SK-N-SH (cell line): ENCODE data around the gene SKP2. TPM values are rescaled to one million over a fixed set of nuclear protein-coding genes. Genes with fewer than 3 reads are reported as not detected.

Experiments
- CTCF ChIA-PET: fragments of 300-600, 350-600 bp; formaldehyde crosslinking; extraction: SDS; loops from one replicate; lab custom pipeline; 2021; lab: Yijun Ruan, JAX
- POLR2A ChIA-PET: fragments of 350-600 bp; sonication (Branson Sonifier 250); formaldehyde crosslinking; extraction: SDS; loops from one replicate; lab custom pipeline; 2020; ENCODE audit warnings: antibody characterized with exemption, inconsistent platforms; lab: Yijun Ruan, JAX
- DNase-seq: peaks from one replicate; pipeline ENCODE4 v3.0.0; 2012
- H2AFZ ChIP-seq: fragments of 200-600 bp; sonication (generic); 2 replicates; pipeline ENCODE4 v1.8.1; 2016; ENCODE audit warnings: antibody characterized with exemption, mild to moderate bottlenecking, low read depth
- H3F3A ChIP-seq: fragments of 200-600 bp; sonication (generic); replicated peaks from 2 replicates; pipeline ENCODE3; 2016; ENCODE audit warnings: antibody characterized with exemption, mild to moderate bottlenecking; ENCODE audit not compliant: insufficient read depth
- H3K27ac ChIP-seq, 2 experiments: fragments of 200-500 bp in 1 of 2; fragments of 200-600 bp in 1 of 2; sonication (Bioruptor generic) in 1 of 2; sonication (generic), shearing (Covaris generic) in 1 of 2; 2 replicates each; pipeline versions ENCODE4 v1.5.1 to v1.6.1; 2014 to 2016; ENCODE audit warnings: low read depth in 2 of 2, inconsistent platforms in 1 of 2, low read length in 1 of 2, mild to moderate bottlenecking in 1 of 2, mixed read lengths in 1 of 2
- H3K27me3 ChIP-seq: fragments of 200-600 bp; sonication (generic), shearing (Covaris generic); 2 replicates; pipeline ENCODE4 v1.6.1; 2016; ENCODE audit warnings: mixed run types; ENCODE audit not compliant: insufficient read depth
- H3K36me3 ChIP-seq, 2 experiments: fragments of 200-500 bp in 1 of 2; fragments of 200-600 bp in 1 of 2; sonication (Bioruptor generic) in 1 of 2; sonication (generic) in 1 of 2; replicated peaks in 1 of 2; 2 replicates each; pipeline versions ENCODE3 to v1.5.1; 2014 to 2016; ENCODE audit warnings: low read length in 1 of 2, mild to moderate bottlenecking in 1 of 2; ENCODE audit not compliant: insufficient read depth in 2 of 2, control insufficient read depth in 1 of 2
- H3K4me1 ChIP-seq, 2 experiments: fragments of 200-500 bp in 1 of 2; fragments of 200-600 bp in 1 of 2; sonication (Bioruptor generic) in 1 of 2; sonication (generic), shearing (Covaris generic) in 1 of 2; 2 replicates each; pipeline versions ENCODE4 v1.5.1 to v1.6.1; 2014 to 2016; ENCODE audit warnings: low read depth in 1 of 2, low read length in 1 of 2, mixed run types in 1 of 2; ENCODE audit not compliant: insufficient read depth in 2 of 2, control insufficient read depth in 1 of 2
- H3K4me2 ChIP-seq: fragments of 200-600 bp; sonication (generic), shearing (Covaris generic); 2 replicates; pipeline ENCODE4 v1.6.1; 2017; ENCODE audit warnings: mixed run types
- H3K4me3 ChIP-seq, 2 experiments: fragments of 200-500 bp in 1 of 2; fragments of 200-600 bp in 1 of 2; sonication (Bioruptor generic) in 1 of 2; sonication (generic), shearing (Covaris generic) in 1 of 2; 2 replicates each; pipeline versions ENCODE4 v1.5.1 to v1.8.1; 2014 to 2016; ENCODE audit warnings: low read depth in 2 of 2, inconsistent platforms in 1 of 2, low read length in 1 of 2, mild to moderate bottlenecking in 1 of 2, mixed read lengths in 1 of 2, moderate library complexity in 1 of 2
- H3K79me2 ChIP-seq: fragments of 200-600 bp; sonication (generic); 2 replicates; pipeline ENCODE4 v1.8.1; 2017; ENCODE audit warnings: mild to moderate bottlenecking; ENCODE audit not compliant: insufficient read depth
- H3K9ac ChIP-seq: fragments of 200-600 bp; sonication (generic); 2 replicates; pipeline ENCODE4 v1.6.1; 2017; ENCODE audit warnings: mixed run types
- H3K9me2 ChIP-seq: fragments of 200-600 bp; sonication (generic); 2 replicates; pipeline ENCODE4 v1.6.1; 2017; ENCODE audit warnings: mixed run types
- H3K9me3 ChIP-seq: fragments of 200-600 bp; sonication (generic); 2 replicates; pipeline ENCODE4 v1.6.1; 2017; ENCODE audit warnings: mixed run types, mild to moderate bottlenecking, moderate library complexity
- H4K20me1 ChIP-seq: fragments of 200-600 bp; sonication (generic); 2 replicates; pipeline ENCODE4 v1.6.1; 2017; ENCODE audit warnings: mild to moderate bottlenecking, mixed run types; ENCODE audit not compliant: insufficient read depth
- CHD2 ChIP-seq: fragments of 150-350 bp; IDR thresholded peaks from 2 replicates; pipeline ENCODE4 v1.6.1; 2018; ENCODE audit warnings: low read length; ENCODE audit not compliant: partially characterized antibody
- GATA2 ChIP-seq: sonication (generic); formaldehyde crosslinking; IDR thresholded peaks from 2 replicates; pipeline ENCODE4 v1.5.0; 2020; ENCODE audit warnings: mild to moderate bottlenecking, missing genetic modification reagents
- POLR2AphosphoS5 ChIP-seq: IDR thresholded peaks from 2 replicates; pipeline ENCODE4 v1.6.1; 2012; ENCODE audit warnings: low read depth, low read length
- SMC3 ChIP-seq: IDR thresholded peaks from 2 replicates; pipeline ENCODE4 v1.6.1; 2012; ENCODE audit warnings: low read depth, low read length, improper control_type of control experiment
- TCF12 ChIP-seq: IDR thresholded peaks from 2 replicates; pipeline ENCODE4 v1.4.0; 2012
- TEAD4 ChIP-seq: IDR thresholded peaks from 2 replicates; pipeline ENCODE4 v1.4.0; 2012; ENCODE audit warnings: mild to moderate bottlenecking, borderline replicate concordance; ENCODE audit not compliant: insufficient read depth
- USF1 ChIP-seq: IDR thresholded peaks from 2 replicates; pipeline ENCODE4 v1.4.0; 2012; ENCODE audit warnings: low read depth, borderline replicate concordance
- WGBS: methylation state at CpG from one replicate; pipeline ENCODE4 v1.1.6; 2017; ENCODE audit warnings: low lambda C conversion rate; 5-methylcytosine and 5-hydroxymethylcytosine counted together
- polyA plus RNA-seq, 3 experiments: library from polyadenylated mRNA; depleted of rRNA; stranded (reverse); fragments of >200 nt; gene quantifications; 2 replicates each; pipeline ENCODE4 v1.2.3, GENCODE V29; 2012
- TF ChIP-seq, protein P1 (sequence below): fragments of 200-600 bp; sonication (generic); IDR thresholded peaks from 2 replicates; pipeline ENCODE4 v1.6.1; 2017; ENCODE audit warnings: antibody characterized with exemption, mild to moderate bottlenecking, moderate library complexity
- TF ChIP-seq, protein P2 (sequence below): fragments of 150-350 bp; IDR thresholded peaks from 2 replicates; pipeline ENCODE4 v1.6.1; 2016; ENCODE audit warnings: mild to moderate bottlenecking, low read depth, low read length

SKP2 gene
- polyA plus RNA-seq, 1 of the 3 experiments (the other 2 are of a cell fraction) = 12.4 TPM

DNA sequence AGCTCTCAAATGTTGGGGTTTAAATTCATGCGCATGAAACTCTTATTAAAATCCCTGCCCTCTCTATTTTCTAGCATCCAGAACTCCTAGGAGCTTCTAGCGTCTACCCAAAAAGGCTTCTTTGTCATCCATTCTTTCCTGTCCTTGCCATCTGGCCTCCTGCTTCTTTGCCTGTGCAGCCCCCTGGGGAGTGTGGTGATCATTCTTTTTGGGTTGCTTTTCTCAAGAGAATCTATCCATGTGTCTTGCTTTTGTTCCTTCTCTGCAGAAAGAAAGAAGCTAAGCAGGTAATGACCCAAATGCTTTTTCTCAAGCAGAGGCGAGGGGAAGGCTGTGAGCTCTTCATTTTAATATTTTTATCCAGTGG lies 26.6 kb downstream of the SKP2 start:
- ChIA-PET POLR2A (interaction anchor here (0.5 to 1.4 kb wide), 3 partner anchors 63 to 111 kb away, joined by 3 read pairs; partner anchors contain the start of gene NADK2), CTCF (interaction anchor here (0.7 to 3.1 kb wide), 26 partner anchors 9 to 514 kb away, joined by 3 to 21 read pairs (median 4); partner anchors contain the start of genes LMBRD2, NADK2, RANBP3L and SKP2)
- Histone ChIP-seq H3K9me3 (no peaks in the 10 kb centered on the region), H3K9me2 (no peaks in the 10 kb centered on the region), H3K4me3 (no peak overlapping the region), H3F3A (peaks cover 5% of the 10 kb centered on the region), H4K20me1 (no peaks in the 10 kb centered on the region), H3K9ac (no peak overlapping the region), H3K27ac (no peak overlapping the region), H3K36me3 (peaks cover 60 to 92% of the 10 kb centered on the region in 2 experiments), H3K4me2 (no peak overlapping the region), H3K27me3 (no peaks in the 10 kb centered on the region), H3K79me2 (no peaks in the 10 kb centered on the region; the same call in 1 of the 2 replicates), H2AFZ (no peak overlapping the region), H3K4me1 (no peaks in the 10 kb centered on the region)
- DNase-seq = no peak
- TF ChIP-seq TEAD4 (no peak), GATA2 (CRISPR knock-in tag) (no peak)
- 95% methylated on average over 3 of the region's 3 CpGs for WGBS

DNA sequence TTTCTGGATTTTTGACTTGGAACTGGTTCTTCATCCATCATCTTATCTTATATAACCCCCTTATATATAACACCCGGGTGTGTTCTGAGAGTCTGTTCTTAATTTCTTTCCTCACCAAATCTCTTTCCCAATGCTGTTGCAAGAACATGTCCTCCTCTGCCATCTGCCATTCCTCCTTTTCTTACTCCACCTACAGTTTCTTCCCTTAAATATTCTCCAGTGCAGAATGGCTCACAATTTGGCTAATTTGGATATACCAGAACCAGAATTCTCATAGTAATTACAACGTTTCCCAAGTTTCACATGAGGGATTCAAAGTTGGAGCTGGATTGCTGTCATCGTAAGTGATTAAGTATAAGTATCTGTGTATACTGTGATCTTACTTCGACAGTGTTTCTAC lies 28.0 kb downstream of the SKP2 start:
- no peak overlapping the region for H2AFZ ChIP-seq
- no peak overlapping the region for H3K4me3 ChIP-seq
- no peaks in the 10 kb centered on the region; the same call in 1 of the 2 replicates for H3K79me2 ChIP-seq
- H3K27me3 ChIP-seq = no peaks in the 10 kb centered on the region
- peaks cover 66 to 83% of the 10 kb centered on the region in 2 experiments for H3K36me3 ChIP-seq
- no peak overlapping the region for H3K9ac ChIP-seq
- H3K27ac ChIP-seq = no peak overlapping the region
- H3K9me2 ChIP-seq = no peaks in the 10 kb centered on the region
- H4K20me1 ChIP-seq = no peaks in the 10 kb centered on the region
- H3K9me3 ChIP-seq = no peaks in the 10 kb centered on the region
- H3K4me2 ChIP-seq = no peak overlapping the region
- ChIA-PET POLR2A (interaction anchor here (0.6 kb wide), 1 partner anchor 93 kb away, joined by 4 read pairs; no protein-coding TSS in a partner anchor), CTCF (interaction anchor here (0.9 to 2.3 kb wide), 2 partner anchors 62 to 101 kb away, joined by 4 to 17 read pairs; partner anchors contain the start of gene NADK2)
- WGBS = 95% methylated on average over 4 of the region's 4 CpGs
- TF ChIP-seq USF1 (no peak), CHD2 (no peak), TCF12 (no peak), POLR2AphosphoS5 (no peak), SMC3 (no peak)
- TF ChIP-seq, protein P1, sequence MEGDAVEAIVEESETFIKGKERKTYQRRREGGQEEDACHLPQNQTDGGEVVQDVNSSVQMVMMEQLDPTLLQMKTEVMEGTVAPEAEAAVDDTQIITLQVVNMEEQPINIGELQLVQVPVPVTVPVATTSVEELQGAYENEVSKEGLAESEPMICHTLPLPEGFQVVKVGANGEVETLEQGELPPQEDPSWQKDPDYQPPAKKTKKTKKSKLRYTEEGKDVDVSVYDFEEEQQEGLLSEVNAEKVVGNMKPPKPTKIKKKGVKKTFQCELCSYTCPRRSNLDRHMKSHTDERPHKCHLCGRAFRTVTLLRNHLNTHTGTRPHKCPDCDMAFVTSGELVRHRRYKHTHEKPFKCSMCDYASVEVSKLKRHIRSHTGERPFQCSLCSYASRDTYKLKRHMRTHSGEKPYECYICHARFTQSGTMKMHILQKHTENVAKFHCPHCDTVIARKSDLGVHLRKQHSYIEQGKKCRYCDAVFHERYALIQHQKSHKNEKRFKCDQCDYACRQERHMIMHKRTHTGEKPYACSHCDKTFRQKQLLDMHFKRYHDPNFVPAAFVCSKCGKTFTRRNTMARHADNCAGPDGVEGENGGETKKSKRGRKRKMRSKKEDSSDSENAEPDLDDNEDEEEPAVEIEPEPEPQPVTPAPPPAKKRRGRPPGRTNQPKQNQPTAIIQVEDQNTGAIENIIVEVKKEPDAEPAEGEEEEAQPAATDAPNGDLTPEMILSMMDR = no peak
- TF ChIP-seq, protein P2, sequence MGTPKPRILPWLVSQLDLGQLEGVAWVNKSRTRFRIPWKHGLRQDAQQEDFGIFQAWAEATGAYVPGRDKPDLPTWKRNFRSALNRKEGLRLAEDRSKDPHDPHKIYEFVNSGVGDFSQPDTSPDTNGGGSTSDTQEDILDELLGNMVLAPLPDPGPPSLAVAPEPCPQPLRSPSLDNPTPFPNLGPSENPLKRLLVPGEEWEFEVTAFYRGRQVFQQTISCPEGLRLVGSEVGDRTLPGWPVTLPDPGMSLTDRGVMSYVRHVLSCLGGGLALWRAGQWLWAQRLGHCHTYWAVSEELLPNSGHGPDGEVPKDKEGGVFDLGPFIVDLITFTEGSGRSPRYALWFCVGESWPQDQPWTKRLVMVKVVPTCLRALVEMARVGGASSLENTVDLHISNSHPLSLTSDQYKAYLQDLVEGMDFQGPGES = no peak
- TF ChIP-seq, all 33 proteins: peak for 0
- H3F3A ChIP-seq = peaks cover 5% of the 10 kb centered on the region
- no peaks in the 10 kb centered on the region for H3K4me1 ChIP-seq
- DNase-seq = no peak
